GM19099 (cell line): Measurements from ENCODE around the gene PCNX3.

ENCODE experiments used
- POLR2A ChIP-seq: IDR thresholded peaks from 3 replicates; pipeline ENCODE4 v1.6.1; 2011; ENCODE audit warnings: low read depth; ENCODE audit not compliant: insufficient read length; ENCODE audit errors: extremely low read depth

PCNX3 gene

GRCh38 chr11:65576867-65577755, 38.5 kb upstream of the PCNX3 start:
- no peak for TF ChIP-seq POLR2A

GRCh38 chr11:65577756-65578109, 37.8 kb upstream of the PCNX3 start:
- TF ChIP-seq POLR2A, result no peak

- TF ChIP-seq POLR2A, result no peak
These were observed 37.4 kb upstream of the PCNX3 start for GRCh38 chr11:65578134-65578533.

GRCh38 chr11:65578667-65579066, 36.9 kb upstream of the PCNX3 start:
- TF ChIP-seq POLR2A, result no peak

- TF ChIP-seq POLR2A, result no peak
These were observed 36.3 kb upstream of the PCNX3 start for GRCh38 chr11:65579291-65579690.

- TF ChIP-seq POLR2A, result no peak
These were observed 35.4 kb upstream of the PCNX3 start for GRCh38 chr11:65580031-65580692.

- TF ChIP-seq POLR2A, result no peak
These were observed 34.8 kb upstream of the PCNX3 start for GRCh38 chr11:65580756-65581155.

GRCh38 chr11:65581928-65582327, 33.6 kb upstream of the PCNX3 start:
- no peak for TF ChIP-seq POLR2A

GRCh38 chr11:65583589-65583988, 32.0 kb upstream of the PCNX3 start:
- TF ChIP-seq POLR2A, result no peak

- no peak for TF ChIP-seq POLR2A
These were observed 31.5 kb upstream of the PCNX3 start for GRCh38 chr11:65584106-65584505.

GRCh38 chr11:65584723-65585171, 30.8 kb upstream of the PCNX3 start:
- no peak for TF ChIP-seq POLR2A

GRCh38 chr11:65585396-65586246, 30.0 kb upstream of the PCNX3 start:
- no peak for TF ChIP-seq POLR2A

GRCh38 chr11:65586247-65586630, 29.3 kb upstream of the PCNX3 start:
- no peak for TF ChIP-seq POLR2A

GRCh38 chr11:65586676-65587075, 28.9 kb upstream of the PCNX3 start:
- no peak for TF ChIP-seq POLR2A
